HG03469 (cell line): Measurements from ENCODE around the gene DOK4.
"Not testable (repeated sequence)": the region's sequence is repeated elsewhere in the genome, so short reads cannot be mapped to it uniquely, and the experiment has no call there.

Experiments
- ATAC-seq: cut with Tn5 transposase; IDR thresholded peaks from one replicate; pipeline ENCODE4 v1.9.1; 2021; ENCODE audit warnings: mild to moderate bottlenecking, moderate library complexity, moderate number of reproducible peaks; ENCODE audit not compliant: unreplicated experiment

The DOK4 gene

DNA sequence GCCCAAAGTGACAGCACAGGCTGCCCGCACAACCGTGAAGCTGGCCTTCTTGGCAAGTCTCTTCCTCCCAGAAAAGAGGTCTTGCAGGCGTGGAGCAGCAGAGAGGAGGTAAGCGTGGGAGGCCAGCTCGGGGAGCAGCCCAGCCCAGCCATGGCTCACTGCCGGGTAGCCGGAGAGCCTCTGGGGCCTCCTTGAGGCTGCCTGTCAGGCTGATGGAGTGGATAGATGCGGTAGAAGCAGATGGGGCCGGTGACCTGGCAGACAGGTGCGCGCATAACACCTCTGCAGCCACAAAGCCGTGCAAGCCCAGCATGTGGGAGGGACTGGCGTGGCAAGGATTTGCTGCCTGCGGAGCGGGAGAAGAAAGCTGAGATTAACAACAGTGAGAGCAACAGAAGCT is 17.1 kb upstream of the DOK4 start:
- no peak for ATAC-seq

DNA sequence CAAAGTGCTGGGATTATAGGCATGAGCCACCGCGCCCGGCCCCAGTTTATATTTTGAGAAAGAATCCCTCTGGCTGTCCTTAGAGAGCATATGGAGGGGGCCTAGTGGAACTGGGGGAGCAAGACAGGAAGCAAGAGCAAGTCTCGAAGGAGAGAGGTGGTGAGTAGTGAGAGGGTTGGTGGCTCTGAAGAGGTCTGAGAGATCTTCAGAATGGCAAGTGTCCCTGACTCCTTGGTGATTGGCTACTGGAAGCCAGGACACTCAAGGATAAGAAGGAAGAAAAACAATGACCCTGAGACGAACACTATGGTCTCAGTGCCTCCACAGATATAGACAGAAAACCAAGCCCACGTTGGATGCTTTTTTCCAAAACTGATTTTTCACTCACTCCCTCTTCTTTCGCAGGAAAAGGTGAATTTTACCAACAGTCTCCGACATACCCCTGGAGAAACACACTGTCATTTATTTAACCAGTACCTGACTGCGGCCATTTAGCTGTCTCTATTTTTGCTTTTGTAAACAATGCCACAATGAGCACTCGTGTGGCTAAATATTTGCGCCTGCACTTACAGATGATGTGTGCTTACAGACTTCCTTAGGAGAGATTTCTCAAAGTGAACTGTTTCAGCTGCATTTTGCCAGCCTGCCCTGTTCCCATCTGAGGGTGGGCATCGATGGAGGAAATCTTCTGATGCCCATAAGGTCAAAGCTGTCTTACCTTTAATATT is 15.9 kb upstream of the DOK4 start:
- no peak for ATAC-seq

DNA sequence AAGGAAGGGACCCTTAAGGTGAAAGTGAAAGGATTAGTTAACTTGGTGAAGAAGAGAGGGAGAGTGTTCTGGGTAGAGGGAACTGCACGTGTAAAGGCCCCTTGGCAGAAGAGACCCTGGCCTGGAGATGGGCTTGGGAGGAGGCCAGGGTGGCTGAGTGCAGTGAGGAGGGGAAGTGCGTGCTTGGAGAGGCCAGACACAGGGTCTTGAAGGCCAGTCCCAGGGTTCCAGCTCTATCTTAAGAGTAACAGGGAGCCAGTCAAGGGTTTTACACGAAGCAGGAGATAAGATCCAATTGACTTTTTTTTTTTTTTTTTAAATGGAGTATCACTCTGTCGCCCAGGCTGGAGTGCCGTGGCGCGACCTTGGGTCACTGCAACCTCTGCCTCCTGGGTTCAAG is 15.2 kb upstream of the DOK4 start:
- no peak for ATAC-seq

- no peak for ATAC-seq
Measured at GRCh38 chr16:57500578-57501111, 14.4 kb upstream of the DOK4 start.

- not testable (repeated sequence) for ATAC-seq
Measured at GRCh38 chr16:57499941-57500340, 13.6 kb upstream of the DOK4 start.

DNA sequence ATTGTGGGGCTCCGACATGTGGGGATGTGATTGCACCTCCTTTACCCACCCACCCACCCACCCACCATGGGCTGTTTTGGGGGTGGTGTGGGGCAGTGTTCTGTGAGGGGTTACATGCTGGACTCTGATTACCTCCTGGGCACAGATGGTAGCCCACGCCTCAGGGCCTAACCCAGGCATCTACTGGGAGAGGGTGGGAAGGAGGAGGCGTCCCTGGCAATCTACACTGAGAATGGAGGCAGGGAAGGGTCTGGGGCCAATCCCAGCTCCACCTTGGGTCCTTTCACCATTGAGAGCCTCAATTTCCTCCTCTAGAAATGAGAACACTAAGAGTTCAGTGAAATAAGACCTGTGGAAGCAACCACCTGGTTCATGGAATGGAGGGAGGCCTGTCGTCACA is 11.7 kb upstream of the DOK4 start:
- no peak for ATAC-seq

GRCh38 chr16:57497121-57497520 is 10.8 kb upstream of the DOK4 start:
- no peak for ATAC-seq

DNA sequence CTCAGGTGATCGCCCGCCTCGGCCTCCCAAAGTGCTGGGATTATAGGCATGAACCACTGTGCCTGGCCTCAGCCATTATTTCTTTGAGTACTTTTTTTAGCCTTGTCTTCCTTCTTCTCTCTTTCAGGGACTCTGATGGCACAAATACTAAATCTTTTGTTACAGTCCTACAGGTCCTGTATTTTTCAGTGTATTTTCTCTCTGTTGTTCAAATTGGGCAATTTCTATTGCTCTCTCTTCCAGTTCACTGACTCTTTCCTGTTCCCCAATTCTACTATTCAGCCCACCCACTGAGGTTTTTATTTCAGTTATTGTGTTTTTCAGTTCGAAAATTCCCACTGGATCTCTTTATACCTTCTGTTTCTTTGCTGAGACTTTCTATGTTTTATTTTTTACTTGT is 7.5 kb upstream of the DOK4 start:
- no peak for ATAC-seq

DNA sequence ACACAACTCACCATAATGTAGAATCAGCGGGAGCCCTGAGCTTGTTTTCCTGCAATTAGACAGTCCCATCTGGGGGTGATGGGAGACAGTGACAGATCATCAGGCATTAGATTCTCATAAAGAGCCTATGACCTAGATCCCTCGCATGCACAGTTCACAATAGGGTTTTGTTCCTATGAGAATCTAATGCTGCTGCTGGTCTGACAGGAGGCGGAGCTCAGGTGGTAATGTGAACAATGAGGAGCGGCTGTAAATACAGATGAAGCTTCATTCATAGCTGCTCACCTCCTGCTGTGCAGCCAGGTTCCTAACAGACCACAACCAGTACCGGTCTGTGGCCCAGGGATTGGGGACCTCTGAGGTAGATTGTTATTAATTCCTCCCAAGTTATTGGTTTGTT is 2.9 kb upstream of the DOK4 start:
- no peak for ATAC-seq

DNA sequence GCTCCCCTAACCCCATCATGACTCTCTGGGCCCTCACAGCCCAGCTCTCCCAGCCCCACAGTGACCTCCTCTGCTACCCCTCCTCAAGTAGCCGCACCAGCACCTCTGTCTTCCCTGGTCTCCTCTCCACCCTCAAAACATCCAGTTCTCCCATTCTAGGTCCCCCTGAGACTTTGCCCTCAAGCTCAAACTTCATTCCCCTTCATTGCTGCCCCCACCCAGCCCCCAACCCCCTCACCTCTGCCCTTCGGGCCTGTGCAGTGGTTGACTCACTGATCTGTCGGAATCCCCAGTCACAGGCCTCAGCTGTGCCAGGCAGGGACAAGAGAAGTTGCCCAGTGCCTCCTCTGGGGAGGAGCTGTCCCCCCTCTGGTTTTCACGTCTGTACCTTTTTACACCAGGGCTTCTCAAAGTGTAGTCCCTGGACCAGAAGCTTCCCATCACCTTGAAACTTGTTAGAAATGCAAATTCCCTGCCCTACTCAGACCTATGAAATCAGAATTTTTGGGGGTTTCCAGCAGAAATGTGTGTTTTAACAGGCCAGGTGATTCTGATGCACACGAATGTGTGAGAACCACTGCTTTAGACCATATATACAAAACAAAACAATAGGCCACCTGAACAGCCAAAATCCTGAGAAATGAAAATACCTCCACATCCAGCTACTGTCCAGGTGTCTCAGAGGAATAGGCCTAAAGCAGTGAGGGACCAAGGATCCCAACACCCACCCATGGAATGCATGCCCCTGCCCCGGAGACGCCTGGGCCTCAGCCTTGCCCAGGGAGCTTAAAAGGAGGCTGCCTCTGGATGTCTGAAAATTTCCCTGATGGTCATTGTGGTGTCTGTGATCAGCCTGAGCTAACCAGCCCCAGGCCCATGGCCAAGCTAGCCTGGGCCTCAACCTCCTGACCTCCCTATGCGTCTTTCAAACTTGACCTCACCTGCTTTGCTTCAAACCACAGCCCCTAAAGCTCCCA is 853 bp upstream of the DOK4 start:
- ATAC-seq, result no peak

- ATAC-seq, result no peak
Measured at GRCh38 chr16:57485091-57485915, 990 bp downstream of the DOK4 start.

DNA sequence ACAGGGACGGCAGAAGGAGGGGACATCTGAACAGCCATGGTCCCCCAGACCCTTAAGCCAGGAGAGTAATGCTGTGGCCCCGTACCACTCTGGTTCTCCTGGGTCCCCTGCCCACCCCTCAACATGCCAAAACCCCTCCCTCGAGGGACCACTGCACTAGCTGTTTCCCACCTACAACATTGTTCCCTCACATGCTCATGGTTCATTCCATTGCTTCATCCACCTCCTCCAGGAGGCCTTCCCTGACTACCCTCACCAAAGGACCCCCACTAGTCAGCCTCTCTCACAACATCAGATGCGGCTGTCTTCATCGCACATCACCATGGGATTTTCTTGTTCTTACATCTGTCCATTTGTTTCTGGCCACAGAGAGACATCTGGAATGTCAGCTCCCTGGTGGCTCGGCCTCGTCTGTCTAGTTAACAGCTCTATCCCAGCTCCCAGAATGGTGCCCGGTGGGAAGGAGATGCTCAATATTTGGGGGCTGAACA is 1.7 kb downstream of the DOK4 start:
- no peak for ATAC-seq

DNA sequence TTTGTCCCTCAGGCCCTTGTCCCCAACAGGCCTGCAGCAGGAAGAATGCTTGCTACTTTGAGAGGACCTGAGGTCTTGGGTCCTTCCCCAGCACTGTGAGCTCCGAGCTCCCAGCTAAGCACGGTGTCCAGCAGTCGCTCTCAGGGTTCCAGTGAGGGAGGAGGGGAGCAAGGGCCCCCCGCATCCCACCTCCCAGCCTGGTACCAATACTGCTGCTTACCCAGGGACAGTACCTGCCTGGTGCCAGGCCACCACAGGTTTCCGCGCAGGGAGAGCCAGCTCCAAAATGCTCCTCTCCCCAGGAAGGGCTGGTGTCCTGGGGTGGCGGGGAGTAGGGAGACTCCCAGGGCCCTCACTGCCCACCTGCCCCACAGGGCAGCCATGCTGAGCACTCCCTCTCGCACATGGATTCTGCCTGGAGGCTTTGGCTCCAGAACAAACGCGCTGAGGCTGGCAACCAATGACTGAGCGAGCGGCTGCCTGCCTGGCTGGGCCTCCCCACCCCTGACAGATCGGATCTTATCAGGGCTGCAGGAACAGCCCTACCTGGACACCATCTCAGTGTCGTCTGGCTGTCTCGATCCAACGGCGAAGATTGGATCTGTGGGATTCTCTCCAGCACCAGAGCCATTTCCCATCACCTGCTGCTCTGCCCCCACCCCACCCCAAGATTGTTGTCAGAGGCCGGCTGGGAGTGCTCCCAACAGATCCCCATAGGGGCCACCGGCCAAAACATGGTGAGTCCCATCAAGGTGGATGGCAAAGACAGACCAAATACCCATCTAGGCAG is 2.4 kb downstream of the DOK4 start:
- ATAC-seq, result no peak

- no peak for ATAC-seq
Measured at GRCh38 chr16:57482845-57483545, 3.3 kb downstream of the DOK4 start.

DNA sequence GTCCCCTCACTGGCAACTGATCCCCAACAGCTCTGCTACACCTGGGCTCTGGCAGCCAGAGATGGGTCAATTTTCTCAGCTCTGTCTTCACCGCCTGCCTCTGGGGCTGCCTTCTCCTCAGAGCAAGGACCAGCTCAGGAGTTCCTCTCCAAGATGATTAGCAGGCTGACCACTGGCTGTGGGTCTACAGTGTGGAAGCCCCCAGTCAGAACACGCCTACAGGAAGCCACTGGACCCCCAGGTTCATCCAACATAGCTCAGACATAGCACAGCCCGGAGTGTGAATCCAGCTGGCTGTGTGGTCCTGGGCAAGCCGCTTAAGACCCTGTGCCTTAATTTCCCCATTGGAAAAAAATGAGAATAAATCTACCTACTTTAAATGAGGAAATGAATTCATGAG is 4.9 kb downstream of the DOK4 start:
- no peak for ATAC-seq

- no peak for ATAC-seq
Measured at GRCh38 chr16:57480754-57481230, 5.5 kb downstream of the DOK4 start.

- ATAC-seq, result no peak
Measured at GRCh38 chr16:57479976-57480753, 6.1 kb downstream of the DOK4 start.

- no peak for ATAC-seq
Measured at GRCh38 chr16:57479205-57479975, 6.9 kb downstream of the DOK4 start.
